GM23248 (cell line): ENCODE data around the gene NBDY. TPM values are rescaled to one million over a fixed set of nuclear protein-coding genes. Genes with fewer than 3 reads are reported as not detected.
"Not testable (repeated sequence)": the region's sequence is repeated elsewhere in the genome, so short reads cannot be mapped to it uniquely, and the experiment has no call there.

Source experiments
- DNase-seq: peaks from one replicate; pipeline ENCODE4 v3.0.0-alpha.2; 2015
- H2AFZ ChIP-seq: fragments of 200-600 bp; sonication (generic); 2 replicates; pipeline ENCODE4 v1.6.1; 2016; ENCODE audit warnings: antibody characterized with exemption
- H3F3A ChIP-seq: fragments of 200-600 bp; sonication (generic); 2 replicates; pipeline ENCODE4 v1.6.1; 2016; ENCODE audit warnings: mild to moderate bottlenecking, antibody characterized with exemption, mixed run types; ENCODE audit not compliant: insufficient read depth
- H3K27ac ChIP-seq: fragments of 200-600 bp; sonication (generic); 2 replicates; pipeline ENCODE4 v1.5.1; 2016; ENCODE audit warnings: mild to moderate bottlenecking
- H3K27me3 ChIP-seq: fragments of 200-600 bp; sonication (generic); replicated peaks from 2 replicates; pipeline ENCODE4 v1.6.1; 2016; ENCODE audit warnings: mild to moderate bottlenecking; ENCODE audit not compliant: insufficient read depth
- H3K36me3 ChIP-seq: fragments of 200-600 bp; sonication (generic); 2 replicates; pipeline ENCODE4 v1.6.1; 2016; ENCODE audit warnings: low read depth, mild to moderate bottlenecking
- H3K4me1 ChIP-seq: fragments of 200-600 bp; sonication (generic); 2 replicates; pipeline ENCODE4 v1.6.1; 2016; ENCODE audit warnings: mild to moderate bottlenecking; ENCODE audit not compliant: insufficient read depth
- H3K4me2 ChIP-seq: fragments of 200-600 bp; sonication (generic); one replicate; pipeline ENCODE4 v1.6.1; 2016; ENCODE audit warnings: mild to moderate bottlenecking; ENCODE audit not compliant: unreplicated experiment
- H3K4me3 ChIP-seq: fragments of 200-600 bp; sonication (generic); 2 replicates; pipeline ENCODE4 v1.5.1; 2016; ENCODE audit warnings: mild to moderate bottlenecking
- H3K79me2 ChIP-seq: fragments of 200-600 bp; sonication (generic); 2 replicates; pipeline ENCODE4 v1.6.1; 2016; ENCODE audit warnings: mild to moderate bottlenecking; ENCODE audit not compliant: insufficient read depth
- H3K9ac ChIP-seq: fragments of 200-600 bp; sonication (generic); 2 replicates; pipeline ENCODE4 v1.6.1; 2016; ENCODE audit warnings: mild to moderate bottlenecking
- H3K9me2 ChIP-seq: fragments of 200-600 bp; sonication (generic); 2 replicates; pipeline ENCODE4 v1.6.1; 2016; ENCODE audit warnings: mixed run types, mild to moderate bottlenecking, moderate library complexity; ENCODE audit not compliant: insufficient read depth
- H3K9me3 ChIP-seq: fragments of 200-600 bp; sonication (generic); one replicate; pipeline ENCODE4 v1.6.1; 2017; ENCODE audit warnings: low read depth
- H4K20me1 ChIP-seq: fragments of 200-600 bp; sonication (generic); 2 replicates; pipeline ENCODE4 v1.6.0; 2016; ENCODE audit not compliant: insufficient read depth
- EZH2 ChIP-seq: fragments of 200-600 bp; sonication (generic); IDR thresholded peaks from 2 replicates; pipeline ENCODE4 v1.6.1; 2018; ENCODE audit warnings: antibody characterized with exemption, mild to moderate bottlenecking; ENCODE audit not compliant: insufficient read depth, poor library complexity, severe bottlenecking
- EZH2phosphoT487 ChIP-seq: fragments of 200-600 bp; sonication (generic); IDR thresholded peaks from 2 replicates; pipeline ENCODE4 v1.6.1; 2018; ENCODE audit warnings: antibody characterized with exemption, moderate library complexity, mild to moderate bottlenecking, low read depth; ENCODE audit not compliant: insufficient read depth
- WGBS, 2 experiments: methylation state at CpG; one replicate each; pipeline ENCODE4 v1.1.6; 2015 to 2017; ENCODE audit warnings: low lambda C conversion rate in 2 of 2, low coverage in 1 of 2; ENCODE audit errors: missing lambda C conversion rate in 2 of 2; 5-methylcytosine and 5-hydroxymethylcytosine counted together
- in situ Hi-C: fragments of 300-500 bp; cut with MboI; formaldehyde crosslinking; loops from 2 replicates; pipeline ENCODE4 v1.15.0; 2020
- polyA plus RNA-seq: library from polyadenylated mRNA; unstranded; fragments of >200 nt; fragmentation: Nextera tagmentation; extraction: Ambion mirVana; gene quantifications from 2 replicates; pipeline ENCODE4 v1.2.1, GENCODE V29; 2016
- total RNA-seq: library from RNA; depleted of rRNA; stranded (reverse); fragments of >200 nt; shearing (Covaris generic); gene quantifications from 2 replicates; pipeline ENCODE4 v1.2.3, GENCODE V29; 2014

The NBDY gene
- total and polyA plus RNA-seq, 2 experiments from 2014 or later: 8.5 to 193 TPM

GRCh38 chrX:56764975-56765791 lies 36.1 kb downstream of the NBDY start:
- Histone ChIP-seq H3F3A (no peaks in the 10 kb centered on the region), H2AFZ (no peak overlapping the region), H4K20me1 (no peaks in the 10 kb centered on the region), H3K4me3 (no peak overlapping the region), H3K4me2 (peak overlapping the region; percentile 61), H3K27me3 (no peaks in the 10 kb centered on the region), H3K4me1 (peaks cover 24% of the 10 kb centered on the region), H3K27ac (peak overlapping the region; percentile 78), H3K9me3 (no peaks in the 10 kb centered on the region), H3K36me3 (no peaks in the 10 kb centered on the region), H3K9me2 (no peaks in the 10 kb centered on the region), H3K9ac (peak overlapping the region; percentile 60; the same call in 1 of the 2 replicates), H3K79me2 (0 out of 2 replicates have a peak, but pooled peaks cover 4% of the 10 kb centered on the region)
- TF ChIP-seq EZH2phosphoT487: no peak
- TF ChIP-seq EZH2: no peak
- in situ Hi-C loops: no loop called here
- 50 to 76% methylated on average over 7 to 15 of the region's 15 CpGs for whole genome bisulfite sequencing, 2 experiments
- DNase-seq: no peak

GRCh38 chrX:56765811-56766553 lies 36.9 kb downstream of the NBDY start:
- Histone ChIP-seq H4K20me1 (no peaks in the 10 kb centered on the region), H3K4me2 (peak overlapping the region; percentile 61), H3K9ac (peak overlapping the region; percentile 60), H3K9me3 (no peaks in the 10 kb centered on the region), H3K4me1 (peaks cover 24% of the 10 kb centered on the region), H3K79me2 (0 out of 2 replicates have a peak, but pooled peaks cover 4% of the 10 kb centered on the region), H3K27me3 (no peaks in the 10 kb centered on the region), H3K9me2 (no peaks in the 10 kb centered on the region), H3K4me3 (no peak overlapping the region), H2AFZ (no peak overlapping the region), H3K27ac (peak overlapping the region; percentile 78), H3F3A (no peaks in the 10 kb centered on the region), H3K36me3 (no peaks in the 10 kb centered on the region)
- in situ Hi-C loops: no loop called here
- TF ChIP-seq EZH2: no peak
- no peak for TF ChIP-seq EZH2phosphoT487
- peak; percentile 50 for DNase-seq
- WGBS, 2 experiments: 16 to 21% methylated on average over 7 to 8 of the region's 8 CpGs

- H3K9ac ChIP-seq: peak overlapping the region; percentile 60
These were observed 37.7 kb downstream of the NBDY start for GRCh38 chrX:56766554-56767347.

GRCh38 chrX:56767348-56768119 lies 38.5 kb downstream of the NBDY start:
- H3K9ac ChIP-seq, H2AFZ ChIP-seq, in situ Hi-C loops, H3K9me3 ChIP-seq, H3K4me2 ChIP-seq, DNase-seq, H4K20me1 ChIP-seq, H3K79me2 ChIP-seq, H3K9me2 ChIP-seq, H3F3A ChIP-seq, H3K27ac ChIP-seq, H3K4me3 ChIP-seq, H3K36me3 ChIP-seq, H3K27me3 ChIP-seq: not testable (repeated sequence)
- WGBS, 2 experiments: 98% methylated on average over 16 to 19 of the region's 45 CpGs
- H3K4me1 ChIP-seq: peaks cover 24% of the 10 kb centered on the region

More at GRCh38 chrX:56766554-56767347, 37.7 kb downstream of the NBDY start:
- 0 out of 2 replicates have a peak, but pooled peaks cover 4% of the 10 kb centered on the region for H3K79me2 ChIP-seq
- no peaks in the 10 kb centered on the region for H3K9me3 ChIP-seq
- H3K4me2 ChIP-seq: peak overlapping the region; percentile 61
- peaks cover 24% of the 10 kb centered on the region for H3K4me1 ChIP-seq
- no peaks in the 10 kb centered on the region for H3F3A ChIP-seq
- no peaks in the 10 kb centered on the region for H3K36me3 ChIP-seq
- no peak overlapping the region for H2AFZ ChIP-seq
- no peak overlapping the region for H3K4me3 ChIP-seq
- no peaks in the 10 kb centered on the region for H4K20me1 ChIP-seq
- in situ Hi-C loops: no loop called here
- peak; percentile 68 for DNase-seq
- no peaks in the 10 kb centered on the region for H3K9me2 ChIP-seq
- no peaks in the 10 kb centered on the region for H3K27me3 ChIP-seq
- peak overlapping the region; percentile 78 for H3K27ac ChIP-seq
- 59 to 75% methylated on average over 10 to 16 of the region's 16 CpGs for WGBS, 2 experiments
- no peak for TF ChIP-seq EZH2phosphoT487

GRCh38 chrX:56768120-56768660 lies 39.1 kb downstream of the NBDY start:
- H3F3A ChIP-seq, H2AFZ ChIP-seq, H3K27me3 ChIP-seq, H3K9me2 ChIP-seq, in situ Hi-C loops, H3K9ac ChIP-seq, H3K79me2 ChIP-seq, H3K4me3 ChIP-seq, DNase-seq, H3K4me2 ChIP-seq, H3K27ac ChIP-seq, H3K9me3 ChIP-seq, H4K20me1 ChIP-seq, H3K36me3 ChIP-seq: not testable (repeated sequence)
- WGBS, 2 experiments: no CpG with 5 or more reads among the region's 24 CpGs
- H3K4me1 ChIP-seq: peaks cover 24% of the 10 kb centered on the region
